Epidermal melanocyte (primary cell): Measurements from ENCODE around the gene CRACR2A.

ENCODE experiments used
- DNase-seq: peaks from one replicate; pipeline ENCODE4 v3.0.0; 2011; ENCODE audit warnings: low spot score; ENCODE audit not compliant: insufficient read length

CRACR2A gene

DNA sequence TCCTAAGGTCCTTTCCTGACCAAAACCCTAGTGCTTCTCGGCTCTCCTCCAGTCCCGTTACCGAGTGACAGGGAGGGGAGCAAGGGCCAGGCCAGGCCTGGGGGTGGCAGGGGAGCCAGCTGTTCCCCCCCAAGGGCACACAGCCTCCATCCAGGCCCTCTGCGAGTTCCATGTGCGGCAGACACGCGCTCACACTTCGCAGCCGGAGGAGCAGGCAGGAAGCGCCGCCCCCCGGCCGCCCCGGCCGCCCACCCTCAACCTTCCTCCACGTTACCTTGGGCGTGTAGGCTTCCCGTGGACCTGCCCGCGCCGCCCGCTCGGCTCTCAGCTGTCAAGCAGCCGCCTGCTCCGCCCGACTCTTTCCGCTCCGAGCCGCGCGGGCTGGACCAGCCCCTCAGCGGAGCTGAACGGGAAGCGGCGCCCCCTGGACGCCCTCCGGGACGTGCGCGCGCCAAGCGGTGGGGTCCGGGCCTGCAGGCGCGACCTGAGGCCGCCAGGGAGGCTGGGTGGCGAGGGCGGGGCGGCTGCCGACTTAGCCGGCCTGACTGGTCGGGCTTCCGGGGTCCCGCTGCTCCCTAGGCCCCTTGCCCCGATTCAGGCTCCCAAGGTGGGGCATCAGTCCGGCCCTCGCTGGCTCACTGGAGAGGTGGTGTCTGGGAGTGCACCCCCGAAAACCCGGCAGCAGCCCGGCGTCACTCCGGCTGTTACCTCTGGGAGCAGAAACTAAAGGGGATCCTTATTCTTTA lies at the start of gene CRACR2A:
TSS of gene CRACR2A (minus strand) at position 369 of the 746 bp plus-strand sequence. CDS start 56,110 bp downstream, outside the sequence.
- DNase-seq: no peak

DNA sequence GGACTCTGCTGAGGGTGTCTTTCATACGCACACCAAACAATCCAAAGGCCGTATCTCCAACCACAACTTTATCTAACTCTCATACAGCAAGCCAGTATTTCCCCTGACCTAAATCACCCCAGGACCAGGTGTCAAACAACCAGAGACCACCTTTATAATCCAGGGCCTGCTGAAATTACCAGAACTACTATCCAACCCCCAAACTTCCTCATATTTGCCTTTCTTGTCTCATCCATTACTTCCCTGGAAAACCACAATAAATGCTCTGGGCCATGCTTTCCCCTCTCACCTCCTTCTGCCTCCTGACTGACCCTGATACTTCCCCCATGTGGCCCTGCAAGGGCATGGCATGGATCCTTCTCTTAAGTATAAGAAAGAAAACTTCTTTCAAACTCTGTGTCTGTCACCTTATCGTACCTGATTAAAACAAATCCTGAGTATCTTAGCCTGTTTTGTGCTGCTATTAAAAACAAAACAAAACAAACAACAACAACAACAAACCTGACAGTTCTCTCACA lies 44.7 kb upstream of the CRACR2A start:
- DNase-seq: no peak

- DNase-seq: no peak
Measured at GRCh38 chr12:3795492-3796133, 42.7 kb upstream of the CRACR2A start.

DNA sequence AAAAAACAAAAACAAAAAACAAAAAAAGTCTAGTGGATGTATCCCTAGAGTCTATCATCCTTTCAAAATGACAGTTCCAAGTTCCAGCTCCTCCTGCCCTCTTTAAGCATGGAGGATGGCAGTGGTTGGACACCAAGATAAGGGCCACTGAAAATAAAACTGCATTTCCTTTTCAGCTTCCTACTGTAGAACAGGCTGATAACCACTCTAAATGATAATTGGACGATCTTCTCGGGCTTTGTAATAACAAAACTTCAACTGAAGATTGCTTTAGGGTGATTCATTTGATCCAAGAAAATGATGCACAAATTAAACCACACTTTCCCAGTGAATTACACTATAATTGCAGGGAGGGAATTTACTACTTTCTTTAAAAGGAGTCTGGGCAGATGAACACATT lies 42.2 kb upstream of the CRACR2A start:
- no peak for DNase-seq

DNA sequence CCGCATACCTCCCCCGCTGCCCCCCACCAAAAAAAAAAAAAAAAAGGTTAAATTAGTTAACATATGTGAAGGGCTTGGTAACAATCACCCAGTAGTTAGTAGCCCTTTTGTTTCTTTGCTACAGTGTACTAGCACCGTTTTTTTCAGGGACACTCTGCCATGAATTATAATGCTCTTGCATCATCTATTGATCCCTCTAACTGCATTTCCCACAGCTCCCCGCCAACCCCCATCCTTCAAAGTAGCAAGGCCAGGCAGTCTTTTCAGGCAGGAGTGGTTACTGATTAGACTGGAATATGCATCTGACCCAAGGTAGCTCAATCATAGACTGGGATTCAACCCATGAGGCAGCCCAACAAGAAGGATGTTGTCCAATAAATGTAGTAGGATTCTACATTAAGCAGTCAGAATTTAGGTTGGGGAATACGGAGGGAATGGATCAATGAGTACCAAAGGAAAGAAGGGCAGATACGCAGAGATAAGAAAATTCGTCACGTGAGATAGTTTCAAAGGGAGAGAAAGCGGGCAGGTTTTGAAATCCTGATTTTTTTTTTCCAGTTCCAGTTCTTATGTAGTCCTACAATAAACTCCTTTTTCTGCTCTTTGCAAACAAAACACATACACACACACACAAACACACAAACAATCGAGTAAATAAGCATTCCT lies 39.8 kb upstream of the CRACR2A start:
- no peak for DNase-seq

DNA sequence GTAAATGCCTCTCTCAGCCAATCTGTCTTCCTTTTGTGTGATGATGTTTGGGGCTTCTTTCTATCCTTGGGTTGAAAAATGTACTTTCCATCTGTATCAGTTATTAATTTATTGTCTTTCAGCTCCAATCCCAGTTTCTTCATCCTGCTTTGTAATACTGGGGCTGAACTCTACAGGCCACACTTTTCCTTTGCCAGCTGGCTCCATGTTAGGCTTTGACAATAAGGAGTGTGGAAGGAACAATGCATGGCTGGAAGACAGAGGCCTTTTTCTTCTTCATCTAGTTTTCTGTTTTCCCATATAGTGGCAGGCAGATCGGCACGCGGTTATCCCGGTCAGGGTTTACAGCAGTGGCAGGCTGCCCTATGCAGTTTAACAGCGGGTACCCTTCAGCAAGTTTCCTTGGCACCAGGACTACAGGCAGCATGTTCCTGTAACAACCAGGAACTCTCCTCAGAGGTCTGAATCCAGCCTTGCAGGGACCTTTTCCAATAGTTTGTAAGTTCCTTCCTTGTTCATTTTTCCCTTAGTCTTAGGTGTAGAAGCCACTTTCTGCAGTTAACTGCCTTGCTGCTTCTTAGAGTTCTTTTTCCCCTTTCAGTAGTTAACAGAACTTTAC lies 38.5 kb upstream of the CRACR2A start:
- no peak for DNase-seq

DNA sequence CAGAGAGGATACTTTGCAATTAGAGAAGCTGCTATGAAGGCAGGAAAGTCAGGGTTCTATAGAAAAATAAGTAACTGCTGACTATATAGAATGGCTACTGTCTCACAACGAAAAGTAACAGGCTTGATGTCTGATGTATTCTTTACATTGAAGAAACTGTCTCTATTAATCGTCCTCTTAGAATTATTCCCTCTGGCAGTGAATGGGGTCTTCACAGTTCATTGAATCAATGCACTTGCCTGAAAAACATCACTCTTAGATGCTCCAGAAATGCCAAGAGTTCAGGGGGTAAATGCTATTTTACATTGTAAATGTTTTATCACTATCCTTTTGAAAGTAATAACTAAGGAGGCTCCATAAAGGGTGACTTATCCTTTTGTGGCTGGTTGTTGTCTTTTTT lies 37.7 kb upstream of the CRACR2A start:
- no peak for DNase-seq

- DNase-seq: no peak
Measured at GRCh38 chr12:3789838-3790237, 36.9 kb upstream of the CRACR2A start.

DNA sequence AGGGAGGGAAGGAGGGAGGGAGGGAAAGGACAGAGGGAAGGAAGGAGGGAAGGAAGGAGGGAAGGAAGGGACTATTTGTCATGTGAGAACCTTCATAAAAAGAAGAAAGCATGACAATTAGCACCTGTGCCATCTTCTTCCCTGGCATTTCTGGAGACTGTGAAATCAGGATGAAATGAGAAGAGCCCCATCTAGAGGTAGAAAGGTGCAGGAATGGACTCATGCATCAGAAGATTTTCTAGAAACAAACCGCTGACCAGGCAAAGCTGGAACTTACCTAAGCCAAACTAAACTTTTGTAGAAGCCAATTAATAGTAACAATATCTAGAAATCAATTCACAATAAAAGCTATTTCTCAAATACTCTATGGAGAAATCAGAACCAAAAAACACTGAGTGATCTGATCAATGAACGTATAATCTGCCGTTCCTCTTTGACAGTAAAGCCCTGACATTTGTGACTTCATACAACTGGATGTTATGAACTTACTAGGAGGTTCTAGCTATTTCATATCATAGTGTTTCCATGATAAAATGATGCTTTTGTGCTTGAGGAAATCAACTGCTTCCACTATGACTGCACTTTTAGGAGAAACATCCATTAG lies 24.4 kb upstream of the CRACR2A start:
- peak; percentile 36 for DNase-seq

DNA sequence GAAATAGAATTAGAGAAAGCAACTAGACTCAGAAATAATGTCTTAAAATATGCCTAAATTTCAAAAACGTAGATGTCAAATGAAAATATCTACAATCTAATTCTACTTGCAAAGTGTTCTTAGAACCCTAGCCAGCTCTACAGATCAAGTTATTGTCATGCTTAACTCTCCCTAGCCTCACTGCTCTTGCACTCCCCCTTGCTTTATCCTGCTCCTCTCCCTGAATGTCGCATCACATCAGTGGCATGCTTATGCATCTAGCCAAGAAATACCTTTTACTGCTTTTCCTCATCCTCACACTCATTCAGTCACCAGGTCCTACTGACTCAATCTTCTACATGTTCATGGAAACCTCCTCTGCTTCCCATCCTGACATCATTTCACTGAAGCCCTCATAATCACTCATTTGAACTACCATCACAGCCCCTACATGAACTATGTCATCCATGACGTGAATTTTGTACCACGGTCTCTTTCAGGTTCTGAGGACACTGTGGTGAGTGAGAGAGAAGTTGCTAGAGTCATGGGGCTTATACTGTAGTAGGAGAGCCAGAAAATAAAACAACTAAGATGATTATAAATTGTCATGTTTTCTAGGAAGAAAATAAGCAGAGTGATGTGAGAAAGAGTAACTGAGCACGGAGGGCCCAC lies 22.6 kb upstream of the CRACR2A start:
- DNase-seq: no peak

DNA sequence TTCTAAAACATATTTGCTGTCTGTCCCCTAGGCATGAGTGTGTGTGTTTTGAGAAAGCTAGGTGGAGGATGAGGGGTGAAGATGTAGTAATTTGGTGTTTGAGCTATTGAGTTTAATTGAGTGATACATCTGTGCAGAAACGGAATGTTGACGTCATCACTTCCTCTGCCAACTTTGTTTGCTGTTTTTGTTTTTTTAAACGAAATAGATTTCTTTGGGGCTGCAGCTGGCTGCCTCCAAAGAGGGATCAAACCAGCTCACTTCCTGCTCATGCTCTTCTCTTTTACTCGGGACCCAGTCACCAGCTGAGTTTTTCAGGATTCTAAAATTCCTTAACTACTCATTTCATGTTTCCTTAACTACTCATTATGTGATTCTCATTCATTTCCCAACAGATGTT lies 19.5 kb upstream of the CRACR2A start:
- DNase-seq: no peak

DNA sequence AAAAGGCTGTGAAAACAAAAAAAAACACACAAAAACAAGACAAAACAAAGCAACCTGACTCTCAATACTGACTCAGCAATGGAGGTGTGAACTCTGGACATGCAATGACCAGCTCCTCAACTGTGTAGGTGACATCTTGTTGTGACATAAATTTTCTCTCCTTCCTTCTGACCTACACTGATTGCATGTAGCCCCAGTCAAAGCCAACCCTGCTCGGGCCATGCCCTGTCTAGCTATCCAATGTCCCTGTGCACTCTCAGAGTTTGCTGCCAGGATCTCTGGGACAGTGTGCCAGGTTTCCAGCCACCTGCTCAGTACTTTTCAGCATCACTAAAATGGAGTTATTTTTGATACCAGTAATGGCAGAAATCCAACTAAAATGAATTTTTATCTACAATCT lies 18.9 kb upstream of the CRACR2A start:
- no peak for DNase-seq

- no peak for DNase-seq
Measured at GRCh38 chr12:3770891-3771290, 18.0 kb upstream of the CRACR2A start.

- no peak for DNase-seq
Measured at GRCh38 chr12:3768911-3769447, 16.1 kb upstream of the CRACR2A start.

- DNase-seq: no peak
Measured at GRCh38 chr12:3761116-3761735, 8.3 kb upstream of the CRACR2A start.

DNA sequence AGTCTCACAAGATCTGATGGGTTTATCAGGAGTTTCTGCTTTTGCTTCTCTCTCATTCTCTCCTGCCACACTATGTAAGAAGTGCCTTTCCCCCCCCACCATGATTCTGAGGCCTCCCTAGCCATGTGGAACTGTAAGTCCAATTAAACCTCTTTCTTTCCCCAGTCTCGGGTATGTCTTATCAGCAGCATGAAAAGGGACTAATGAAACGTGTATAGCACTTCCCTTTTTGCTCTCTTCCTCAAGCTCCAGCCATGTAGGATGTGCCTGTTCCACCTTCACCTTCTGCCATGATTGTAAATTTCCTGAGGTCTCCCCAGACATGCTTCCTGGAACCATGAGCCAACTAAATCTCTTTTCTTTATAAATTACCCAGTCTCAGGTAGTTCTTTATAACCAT lies 7.0 kb upstream of the CRACR2A start:
- DNase-seq: no peak

- DNase-seq: no peak
Measured at GRCh38 chr12:3757261-3757660, 4.4 kb upstream of the CRACR2A start.

DNA sequence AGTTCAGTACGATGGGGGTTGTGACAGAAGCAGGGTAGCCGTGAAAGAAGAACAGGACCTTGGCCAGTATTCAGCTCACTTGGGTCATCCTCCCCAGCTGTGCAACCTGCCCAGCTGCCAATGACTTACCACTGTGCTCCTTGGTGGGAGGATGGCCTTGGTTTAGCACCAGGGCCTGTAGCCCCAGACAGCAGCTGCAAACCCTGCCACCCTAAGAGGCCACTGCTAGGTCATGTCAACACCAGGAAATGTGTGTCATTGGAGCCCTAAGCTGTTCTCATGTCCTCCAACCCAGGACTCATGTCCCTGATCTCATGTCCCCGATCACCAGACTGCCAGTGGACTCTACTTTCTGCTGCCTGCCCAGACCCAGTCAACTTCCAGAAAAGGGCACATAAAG lies 3.0 kb upstream of the CRACR2A start:
- no peak for DNase-seq

DNA sequence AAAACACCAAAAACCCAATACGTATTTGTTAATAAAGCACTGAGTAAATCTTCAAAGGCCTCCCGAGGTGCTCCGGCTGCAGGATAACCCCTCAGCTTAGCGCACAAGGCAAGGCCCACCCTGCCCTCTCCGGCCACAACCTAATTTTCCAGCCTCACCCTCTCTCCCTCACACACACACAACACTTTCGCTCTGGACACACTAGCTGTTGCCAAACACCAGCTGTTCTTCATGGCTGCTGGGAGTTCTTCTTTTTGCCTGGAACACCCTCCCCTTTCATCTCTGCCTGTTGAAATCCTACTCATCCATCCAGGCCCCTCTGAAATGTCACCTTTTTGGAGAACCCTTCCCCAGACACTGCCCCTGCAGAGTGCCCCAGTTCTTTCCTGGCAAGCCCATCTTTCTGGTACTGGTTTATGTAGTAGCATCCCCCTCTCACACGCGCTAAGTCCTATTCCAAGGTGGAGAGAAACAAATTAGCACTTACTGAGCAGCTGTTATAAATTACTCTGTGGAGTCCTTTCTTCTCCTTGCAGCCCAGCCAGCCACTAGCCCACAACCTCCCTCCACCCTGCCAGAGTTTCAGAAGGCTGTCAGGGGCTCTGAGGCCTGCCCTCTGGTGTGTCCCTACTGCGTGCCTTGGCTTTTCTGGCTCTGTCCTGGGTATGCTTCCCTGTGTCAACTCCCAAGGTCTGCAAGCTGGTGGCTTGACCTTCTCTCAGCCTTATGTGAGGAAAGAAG lies 805 bp upstream of the CRACR2A start:
- DNase-seq: no peak
